Fibroblast of lung (primary cell): ENCODE results near the gene DIO3. TPM values are rescaled to one million over a fixed set of nuclear protein-coding genes. Genes with fewer than 3 reads are reported as not detected.

Source experiments
- DNase-seq, 2 donors: peaks; one replicate each; pipeline versions ENCODE4 v3.0.0 to v3.0.0-alpha.2; 2010; ENCODE audit warnings: low read depth in 2 of 2
- H2AFZ ChIP-seq: 2 replicates; pipeline ENCODE4 v1.5.1; 2012; ENCODE audit warnings: low read length, control low read depth, inconsistent platforms
- H3K27ac ChIP-seq: 2 replicates; pipeline ENCODE4 v1.5.1; 2011; ENCODE audit warnings: low read length, control low read depth; ENCODE audit not compliant: insufficient read depth
- H3K27me3 ChIP-seq: 2 replicates; pipeline ENCODE4 v1.5.1; 2011; ENCODE audit warnings: mild to moderate bottlenecking, low read length; ENCODE audit not compliant: control insufficient read depth, insufficient read depth
- H3K36me3 ChIP-seq: 2 replicates; pipeline ENCODE4 v1.5.1; 2011; ENCODE audit warnings: low read length; ENCODE audit not compliant: control insufficient read depth, insufficient read depth
- H3K4me1 ChIP-seq: 2 replicates; pipeline ENCODE4 v1.5.1; 2011; ENCODE audit warnings: low read length; ENCODE audit not compliant: control insufficient read depth, insufficient read depth; ENCODE audit errors: extremely low read depth
- H3K4me2 ChIP-seq: 2 replicates; pipeline ENCODE4 v1.5.1; 2011; ENCODE audit warnings: low read length, control low read depth; ENCODE audit not compliant: insufficient read depth; ENCODE audit errors: extremely low read depth
- H3K4me3 ChIP-seq, 4 experiments: fragments of 200-600 bp in 1 of 4; sonication (generic) in 1 of 4; replicated peaks in 1 of 4; 2 replicates each; pipeline ENCODE4 v1.5.1; 2011 to 2016; ENCODE audit warnings: low read length in 4 of 4, low read depth in 3 of 4, mild to moderate bottlenecking in 3 of 4, control low read depth in 2 of 4, inconsistent platforms in 1 of 4, mixed read lengths in 1 of 4; ENCODE audit not compliant: insufficient read depth in 1 of 4; ENCODE audit errors: control extremely low read depth in 1 of 4
- H3K79me2 ChIP-seq: 2 replicates; pipeline ENCODE4 v1.5.1; 2012; ENCODE audit warnings: mild to moderate bottlenecking, low read length, inconsistent platforms; ENCODE audit not compliant: control insufficient read depth, insufficient read depth
- H3K9ac ChIP-seq: 2 replicates; pipeline ENCODE4 v1.5.1; 2011; ENCODE audit warnings: mild to moderate bottlenecking, low read length, control low read depth; ENCODE audit not compliant: insufficient read depth
- H3K9me3 ChIP-seq: 2 replicates; pipeline ENCODE4 v1.5.1; 2012; ENCODE audit warnings: low read depth, low read length; ENCODE audit not compliant: control insufficient read depth, insufficient read depth
- H4K20me1 ChIP-seq: 2 replicates; pipeline ENCODE4 v1.5.1; 2011; ENCODE audit warnings: low read length; ENCODE audit not compliant: control insufficient read depth, insufficient read depth; ENCODE audit errors: extremely low read depth
- CTCF ChIP-seq, 2 donors: IDR thresholded peaks in 1 of 2; conservative IDR thresholded peaks in 1 of 2; 1 replicate in 1 of 2; 2 replicates in 1 of 2; pipeline ENCODE4 v1.5.1; 2011 to 2012; ENCODE audit warnings: low read length in 2 of 2, control low read depth in 1 of 2, inconsistent platforms in 1 of 2, low read depth in 1 of 2, mild to moderate bottlenecking in 1 of 2
- EZH2 ChIP-seq: IDR thresholded peaks from 2 replicates; pipeline ENCODE4 v1.5.1; 2012; ENCODE audit warnings: low read length, control low read depth, mild to moderate bottlenecking; ENCODE audit errors: missing control alignments
- polyA plus RNA-seq, 2 donors: library from polyadenylated mRNA; depleted of rRNA in 1 of 2; stranded (reverse) in 1 of 2; unstranded in 1 of 2; fragments of >200 nt; gene quantifications; 2 replicates each; pipeline ENCODE4 v1.2.1, GENCODE V29; 2011 to 2012; ENCODE audit warnings: missing spikeins in 1 of 2
- total RNA-seq: library from RNA; depleted of rRNA; stranded (reverse); fragments of >200 nt; gene quantifications from 2 replicates; pipeline ENCODE4 v1.2.1, GENCODE V29; 2014

The DIO3 gene
- total and polyA plus RNA-seq, 2 donors (not counting 1 experiment from before 2014, with no cell fraction given) = 0.17 TPM; not detected in 1

DNA sequence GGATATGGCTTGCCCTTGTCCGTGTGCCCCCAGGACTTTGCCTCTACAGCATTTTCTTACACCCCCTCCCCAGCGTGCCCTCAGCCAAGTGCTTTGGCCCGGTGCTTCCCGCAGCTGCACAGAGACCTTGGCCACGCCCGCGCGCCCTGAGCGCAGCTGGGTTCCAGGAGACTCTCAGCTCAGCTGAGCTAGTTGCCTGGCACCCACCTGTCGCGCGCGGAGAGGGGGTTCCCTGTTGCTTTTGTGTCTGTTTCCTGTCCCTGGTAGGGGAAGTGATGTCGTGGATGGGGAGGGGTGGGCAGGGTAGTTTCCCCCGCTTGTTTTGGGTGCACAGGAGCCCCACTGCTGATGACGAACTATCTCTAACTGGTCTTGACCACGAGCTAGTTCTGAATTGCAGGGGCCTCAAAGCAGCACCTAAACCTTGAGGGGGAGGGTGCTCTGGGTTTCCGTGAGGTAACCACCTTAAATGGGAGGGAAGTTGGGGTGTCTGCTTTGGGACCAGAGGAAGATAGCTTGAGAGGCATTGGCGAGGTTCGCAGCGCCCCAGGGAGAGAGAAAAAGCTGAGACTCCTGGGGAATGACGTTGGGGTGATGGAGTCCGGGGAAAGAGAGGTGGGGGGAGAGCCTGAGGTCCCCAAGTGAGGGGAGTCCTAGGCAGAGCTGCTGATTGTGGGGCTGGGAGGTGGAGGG, 1.5 kb downstream of the DIO3 start:
- no peaks in the 10 kb centered on the region for H4K20me1 ChIP-seq
- H3K9me3 ChIP-seq = no peaks in the 10 kb centered on the region
- no peak overlapping the region for H3K4me2 ChIP-seq
- H2AFZ ChIP-seq = no peak overlapping the region
- no peak overlapping the region for H3K4me3 ChIP-seq
- no peak for DNase-seq
- no peaks in the 10 kb centered on the region for H3K4me1 ChIP-seq
- H3K9ac ChIP-seq = no peak overlapping the region
- H3K27ac ChIP-seq = no peak overlapping the region
- H3K79me2 ChIP-seq = no peaks in the 10 kb centered on the region
- H3K27me3 ChIP-seq = peaks cover 41% of the 10 kb centered on the region
- no peaks in the 10 kb centered on the region for H3K36me3 ChIP-seq
- TF ChIP-seq CTCF (conservative IDR thresholded peaks at IDR 0.05 in 1 of 2, IDR thresholded peaks at IDR 0.05 in 1 of 2; ENCODE audit: low read depth in 1 of 2, low read length in 2 of 2) (no peak), EZH2 (no peak)

GRCh38 chr14:101563352-101563653, 2.0 kb downstream of the DIO3 start:
- H2AFZ ChIP-seq = no peak overlapping the region
- no peaks in the 10 kb centered on the region for H3K4me1 ChIP-seq
- no peaks in the 10 kb centered on the region for H3K36me3 ChIP-seq
- H3K4me3 ChIP-seq = no peak overlapping the region
- no peaks in the 10 kb centered on the region for H3K79me2 ChIP-seq
- no peak for DNase-seq
- H3K9me3 ChIP-seq = no peaks in the 10 kb centered on the region
- no peak overlapping the region for H3K4me2 ChIP-seq
- no peak for TF ChIP-seq EZH2
- no peak for TF ChIP-seq CTCF (conservative IDR thresholded peaks at IDR 0.05 in 1 of 2, IDR thresholded peaks at IDR 0.05 in 1 of 2; ENCODE audit: low read depth in 1 of 2, low read length in 2 of 2)
- H3K27me3 ChIP-seq = peaks cover 41% of the 10 kb centered on the region
- no peaks in the 10 kb centered on the region for H4K20me1 ChIP-seq
- H3K9ac ChIP-seq = no peak overlapping the region
- no peak overlapping the region for H3K27ac ChIP-seq

- no peak overlapping the region for H2AFZ ChIP-seq
- H3K27me3 ChIP-seq = peaks cover 41% of the 10 kb centered on the region
- H3K9me3 ChIP-seq = no peaks in the 10 kb centered on the region
- H3K4me2 ChIP-seq = no peak overlapping the region
- H4K20me1 ChIP-seq = no peaks in the 10 kb centered on the region
- H3K4me3 ChIP-seq = no peak overlapping the region
- DNase-seq = no peak
- no peak overlapping the region for H3K9ac ChIP-seq
- TF ChIP-seq CTCF (conservative IDR thresholded peaks at IDR 0.05 in 1 of 2, IDR thresholded peaks at IDR 0.05 in 1 of 2; ENCODE audit: low read depth in 1 of 2, low read length in 2 of 2) (no peak), EZH2 (no peak)
- H3K79me2 ChIP-seq = no peaks in the 10 kb centered on the region
- no peak overlapping the region for H3K27ac ChIP-seq
- no peaks in the 10 kb centered on the region for H3K4me1 ChIP-seq
- H3K36me3 ChIP-seq = no peaks in the 10 kb centered on the region
Measured at GRCh38 chr14:101563654-101564443, 2.6 kb downstream of the DIO3 start.
